NCI-H2107 (cell line): ENCODE data around the gene FOXR1.

Experiments
- DNase-seq: peaks from one replicate; lab custom pipeline; 2025; lab: John Stamatoyannopoulos, UW

FOXR1 gene

DNA sequence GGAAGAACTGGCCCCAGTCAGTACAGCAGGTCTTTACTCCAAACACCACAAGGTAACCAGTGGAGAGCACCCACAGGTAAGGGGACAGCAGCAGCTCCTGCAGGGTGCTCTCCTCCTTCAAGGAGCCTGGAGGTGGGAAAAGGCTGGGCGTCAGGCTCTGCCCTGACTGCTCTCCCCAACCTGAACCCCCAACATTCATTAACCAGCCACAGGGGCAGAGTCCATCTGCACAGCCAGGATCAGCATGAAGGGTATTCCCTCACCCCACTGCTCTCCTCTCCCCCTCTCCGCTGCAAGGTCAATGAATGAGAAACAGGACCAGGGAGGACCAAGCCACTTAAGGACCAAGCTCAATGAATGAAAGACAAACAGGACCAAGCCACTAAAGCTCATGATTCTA, 55.4 kb downstream of the FOXR1 start:
- DNase-seq = no peak

DNA sequence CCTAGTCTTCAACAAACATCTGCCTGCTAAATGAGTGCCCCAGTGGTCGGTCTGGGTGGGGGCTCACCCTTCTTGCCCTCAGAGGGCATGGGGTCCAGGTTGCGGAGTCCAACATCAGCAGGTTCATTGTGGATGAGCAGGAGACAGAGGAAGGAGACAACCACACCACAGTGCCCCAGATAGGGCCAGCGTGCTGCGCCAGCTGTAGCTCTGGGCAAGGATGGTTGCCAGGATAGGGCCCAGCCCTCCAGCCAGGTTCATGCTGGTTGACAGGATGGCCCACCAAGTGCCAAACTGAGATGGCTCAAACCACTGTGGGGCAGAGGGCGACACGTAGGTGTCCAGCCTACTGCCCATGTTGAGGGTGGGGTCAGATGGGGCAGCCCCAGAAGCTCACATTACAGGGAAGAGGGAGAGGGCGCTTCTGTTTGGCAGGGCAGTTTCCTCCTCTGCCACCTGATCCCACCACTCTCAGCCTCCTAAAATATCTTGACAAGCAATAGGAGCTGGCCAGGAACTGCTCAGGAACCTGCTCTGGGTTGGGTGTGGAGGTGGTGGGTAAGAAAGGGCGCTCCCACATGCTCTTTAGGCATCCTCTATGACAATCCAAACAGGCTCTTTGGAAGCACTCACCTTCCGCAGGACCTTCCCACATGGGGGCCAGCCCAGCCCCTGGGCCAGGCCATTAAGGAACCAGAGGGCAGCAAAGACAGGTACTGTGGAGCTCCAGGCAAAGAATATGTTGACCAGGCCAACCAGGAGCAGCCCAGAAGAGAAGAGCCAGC, 56.2 kb downstream of the FOXR1 start:
- no peak for DNase-seq

- no peak for DNase-seq
Observed at GRCh38 chr11:119028346-119029068, 56.9 kb downstream of the FOXR1 start.

DNA sequence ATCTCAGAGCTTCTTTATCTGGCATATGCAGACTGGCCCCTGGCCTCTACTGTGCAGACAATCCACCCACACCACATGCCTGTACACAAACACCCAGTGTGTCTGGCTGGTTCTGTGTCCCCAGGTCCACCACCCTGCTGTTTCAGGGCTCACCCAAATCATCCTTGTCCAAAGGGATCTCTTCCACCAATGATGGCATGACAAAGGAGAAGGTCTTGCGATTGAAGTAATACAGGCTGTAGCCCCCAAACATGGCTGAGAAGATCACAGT, 57.4 kb downstream of the FOXR1 start:
- no peak for DNase-seq

DNA sequence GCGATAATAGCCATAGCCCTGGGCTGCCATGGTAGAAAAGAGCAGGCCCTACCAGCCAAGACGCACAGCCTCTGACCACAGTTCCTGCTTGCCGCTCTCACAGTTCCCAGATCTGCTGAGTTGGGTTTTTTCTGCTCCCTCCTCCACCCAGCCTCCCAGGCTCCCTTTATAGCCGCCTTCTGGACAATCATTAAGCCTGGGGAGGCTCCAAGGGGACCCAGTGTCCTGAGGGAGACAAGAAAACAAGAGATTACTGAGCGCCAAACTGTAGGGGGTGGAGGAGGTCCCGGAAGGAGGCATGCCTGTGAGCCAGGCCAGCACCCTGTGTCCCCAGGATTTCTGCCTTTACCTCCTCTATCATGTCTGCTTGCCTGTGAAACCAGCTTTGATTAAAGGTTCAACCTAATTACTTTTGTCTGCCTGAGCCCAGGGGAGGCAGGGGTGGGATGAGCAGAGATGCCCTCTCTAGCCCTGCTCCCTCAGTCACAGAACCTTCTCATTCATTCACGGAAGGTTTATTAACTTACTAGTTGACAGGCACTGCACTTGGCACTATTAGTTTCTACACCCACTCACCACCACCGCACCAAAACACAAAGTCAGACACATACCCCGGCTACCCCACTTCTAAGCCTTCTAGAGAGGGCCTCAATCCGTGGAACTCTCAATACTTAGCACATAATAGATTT, 57.9 kb downstream of the FOXR1 start:
- DNase-seq = no peak

DNA sequence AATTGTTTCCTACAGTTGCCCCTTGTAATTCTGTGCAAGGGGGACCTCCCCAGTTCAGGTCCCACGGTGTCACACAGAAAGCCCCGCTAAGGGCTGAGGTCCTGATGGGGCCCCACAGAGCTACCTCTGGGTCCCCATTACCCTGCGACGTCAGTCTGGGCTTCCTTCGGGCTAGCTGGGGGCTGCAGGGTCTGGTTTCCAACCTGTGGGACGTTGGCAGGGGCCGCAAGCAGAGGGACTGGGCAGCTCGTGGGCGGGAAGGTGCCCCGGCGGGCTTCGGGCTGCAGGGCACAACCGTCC, 58.4 kb downstream of the FOXR1 start:
- DNase-seq = no peak

- DNase-seq = peak; percentile 96
Observed at GRCh38 chr11:119030329-119031047, 58.9 kb downstream of the FOXR1 start, which contains the start of gene SLC37A4. TSS of gene SLC37A4 (minus strand) at chr11:119030877.
